ENCODE measurements around the gene EMILIN2. TPM values are rescaled to one million over a fixed set of nuclear protein-coding genes. Genes with fewer than 3 reads are reported as not detected.

The EMILIN2 gene
- total and polyA plus RNA-seq, 2 of the 8 experiments (the other 6 are each of a cell fraction or from before 2014, with no cell fraction given) = 6.0 to 7.5 TPM

DNA sequence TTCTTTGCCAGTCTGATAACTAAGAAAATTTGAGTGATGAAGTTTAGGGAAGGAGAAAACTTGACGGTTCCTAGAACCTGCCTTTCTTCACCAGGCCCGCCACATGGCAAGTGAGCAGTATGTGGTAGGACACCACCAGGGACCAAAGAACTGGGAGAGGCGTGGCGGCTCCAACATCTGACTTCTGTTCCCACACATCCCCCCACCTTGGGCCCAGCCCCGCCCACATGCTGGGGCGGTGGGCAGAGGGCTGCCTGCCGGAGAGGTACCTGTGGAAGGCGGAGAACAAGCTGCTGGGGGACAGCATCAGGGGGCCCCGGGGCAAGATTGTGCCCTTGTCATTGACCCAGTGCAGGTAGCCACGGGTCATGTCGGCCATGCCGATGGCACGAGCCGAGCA is 75.0 kb downstream of the EMILIN2 start:
- Histone ChIP-seq H3K18ac (ENCODE audit: extremely low read depth, low read length) (no peak overlapping the region), H4K20me1 (replicated peaks in 1 of 2; ENCODE audit: control insufficient read depth in 1 of 2, insufficient read depth in 2 of 2, low read length in 2 of 2) (no peaks in the 10 kb centered on the region), H3K79me1 (ENCODE audit: low read depth, low read length) (no peaks in the 10 kb centered on the region; the same call in 1 of the 2 replicates), H3K27ac (ENCODE audit: low read depth, low read length) (no peak overlapping the region), H2BK120ac (replicated peaks; ENCODE audit: low read depth, low read length) (no peak overlapping the region), H2AK5ac (ENCODE audit: low read depth, low read length) (no peak overlapping the region), H3K23me2 (ENCODE audit: low read depth, low read length) (no peaks in the 10 kb centered on the region), H4K5ac (ENCODE audit: insufficient read length, low read depth, low read length) (no peak overlapping the region), H2BK15ac (ENCODE audit: low read length) (no peak overlapping the region), H3K4me1 (replicated peaks in 1 of 4; ENCODE audit: control insufficient read depth in 3 of 4, insufficient read depth in 4 of 4, low read length in 3 of 4) (no peaks in the 10 kb centered on the region), H3K36me3 (ENCODE audit: control insufficient read depth in 2 of 4, insufficient read depth in 4 of 4, low read length in 3 of 4) (peaks cover 6 to 27% (median 19%) of the 10 kb centered on the region in 4 experiments), H3K23ac (ENCODE audit: insufficient read length) (no peak overlapping the region), H2BK5ac (ENCODE audit: low read depth, low read length) (no peak overlapping the region), H3K14ac (ENCODE audit: insufficient read length) (no peak overlapping the region), H3K9ac (replicated peaks in 1 of 4; ENCODE audit: extremely low read depth in 1 of 4, low read depth in 3 of 4, low read length in 3 of 4) (no peak overlapping the region), H4K91ac (replicated peaks; ENCODE audit: insufficient read length, low read length) (no peak overlapping the region), H4K8ac (ENCODE audit: extremely low read depth, insufficient read depth, low read length) (no peak overlapping the region), H2BK20ac (ENCODE audit: low read length) (no peak overlapping the region), H3K79me2 (ENCODE audit: control insufficient read depth in 1 of 2, insufficient read depth in 2 of 2, low read length in 2 of 2) (no peaks in the 10 kb centered on the region), H3K4me2 (ENCODE audit: insufficient read depth in 1 of 2, low read depth in 2 of 2, low read length in 2 of 2) (no peak overlapping the region), H3K9me3 (ENCODE audit: insufficient read depth in 2 of 2, low read depth in 1 of 2, low read length in 1 of 2) (no peaks in the 10 kb centered on the region), H3K4me3 (ENCODE audit: extremely low read depth in 1 of 4, insufficient read depth in 2 of 4, low read depth in 3 of 4, low read length in 4 of 4) (no peak overlapping the region), H3K56ac (replicated peaks; ENCODE audit: insufficient read length, low read depth, low read length) (no peak overlapping the region), H2BK12ac (ENCODE audit: low read depth, low read length) (no peak overlapping the region), H3K4ac (replicated peaks; ENCODE audit: insufficient read length, low read depth, low read length) (no peak overlapping the region), H3K27me3 (replicated peaks in 1 of 4; ENCODE audit: control insufficient read depth in 3 of 4, extremely low read depth in 1 of 4, insufficient read depth in 3 of 4, low read length in 3 of 4) (no peaks in the 10 kb centered on the region), H2AFZ (ENCODE audit: low read length) (no peak overlapping the region)
- DNase-seq (ENCODE audit: low read depth in 1 of 2, low spot score in 2 of 2) (peak in 1 of 2 experiments; percentile 41), FAIRE-seq (no peak)
- ChIA-PET POLR2A (ENCODE audit: partially characterized antibody) (no interaction called here), CTCF (ENCODE audit: partially characterized antibody) (interaction anchor here (0.7 kb wide), 1 partner anchor 197 kb away, joined by 3 read pairs; no protein-coding TSS in a partner anchor)
- WGBS, 2 experiments (ENCODE audit: extremely low coverage in 1 of 2, insufficient coverage in 1 of 2, insufficient read length in 1 of 2, insufficient replicate concordance in 2 of 2, low coverage in 1 of 2, low lambda C conversion rate in 2 of 2, missing lambda C conversion rate in 1 of 2) = 96% methylated on average over 14 of the region's 14 CpGs; no CpG with 5 or more reads in 1 of the 2 experiments
- TF ChIP-seq SUZ12 (IDR thresholded peaks at IDR 0.05; ENCODE audit: low read length) (no peak), YY1 (IDR thresholded peaks at IDR 0.05; ENCODE audit: low read depth, low read length) (no peak), TBP (IDR thresholded peaks at IDR 0.05; ENCODE audit: low read depth, low read length) (no peak), SRF (IDR thresholded peaks at IDR 0.05; ENCODE audit: low read depth, low read length) (no peak), CHD1 (IDR thresholded peaks at IDR 0.05; ENCODE audit: low read depth, low read length) (no peak), RAD21 (IDR thresholded peaks at IDR 0.05 in 1 of 2, conservative IDR thresholded peaks at IDR 0.05 in 1 of 2; ENCODE audit: low read depth in 2 of 2, low read length in 2 of 2) (no peak), RNF2 (IDR thresholded peaks at IDR 0.05; ENCODE audit: borderline replicate concordance, low read depth, low read length, missing control alignments, poor library complexity, severe bottlenecking) (no peak), BCL11A (IDR thresholded peaks at IDR 0.05; ENCODE audit: low read depth in 2 of 2, low read length in 2 of 2) (no peak), TEAD4 (IDR thresholded peaks at IDR 0.05; ENCODE audit: low read depth, low read length) (no peak)
- TF ChIP-seq, protein P1, sequence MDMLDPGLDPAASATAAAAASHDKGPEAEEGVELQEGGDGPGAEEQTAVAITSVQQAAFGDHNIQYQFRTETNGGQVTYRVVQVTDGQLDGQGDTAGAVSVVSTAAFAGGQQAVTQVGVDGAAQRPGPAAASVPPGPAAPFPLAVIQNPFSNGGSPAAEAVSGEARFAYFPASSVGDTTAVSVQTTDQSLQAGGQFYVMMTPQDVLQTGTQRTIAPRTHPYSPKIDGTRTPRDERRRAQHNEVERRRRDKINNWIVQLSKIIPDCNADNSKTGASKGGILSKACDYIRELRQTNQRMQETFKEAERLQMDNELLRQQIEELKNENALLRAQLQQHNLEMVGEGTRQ (IDR thresholded peaks at IDR 0.05; ENCODE audit: low read length) = no peak
- TF ChIP-seq, protein P2, sequence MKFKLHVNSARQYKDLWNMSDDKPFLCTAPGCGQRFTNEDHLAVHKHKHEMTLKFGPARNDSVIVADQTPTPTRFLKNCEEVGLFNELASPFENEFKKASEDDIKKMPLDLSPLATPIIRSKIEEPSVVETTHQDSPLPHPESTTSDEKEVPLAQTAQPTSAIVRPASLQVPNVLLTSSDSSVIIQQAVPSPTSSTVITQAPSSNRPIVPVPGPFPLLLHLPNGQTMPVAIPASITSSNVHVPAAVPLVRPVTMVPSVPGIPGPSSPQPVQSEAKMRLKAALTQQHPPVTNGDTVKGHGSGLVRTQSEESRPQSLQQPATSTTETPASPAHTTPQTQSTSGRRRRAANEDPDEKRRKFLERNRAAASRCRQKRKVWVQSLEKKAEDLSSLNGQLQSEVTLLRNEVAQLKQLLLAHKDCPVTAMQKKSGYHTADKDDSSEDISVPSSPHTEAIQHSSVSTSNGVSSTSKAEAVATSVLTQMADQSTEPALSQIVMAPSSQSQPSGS (IDR thresholded peaks at IDR 0.05; ENCODE audit: low read length) = no peak
